Activated CD8-positive, alpha-beta T cell treated with anti-CD3 and anti-CD28 coated beads, Interleukin-2, amount 10 ng/mL, durations not matched to agents 7 days and 5 days (primary cell): ENCODE results near the gene NACC1. TPM values are rescaled to one million over a fixed set of nuclear protein-coding genes. Genes with fewer than 3 reads are reported as not detected.

Experiments used
- ATAC-seq: fragments of 150-1000 bp; cut with Tn5 transposase; one replicate; pipeline ENCODE4 v1.10.0; 2021; ENCODE audit warnings: moderate library complexity
- CTCF ChIA-PET: fragments of 350-600 bp; sonication (Branson Sonifier 250); formaldehyde crosslinking; loops from one replicate; lab custom pipeline; 2021; ENCODE audit warnings: antibody characterized with exemption; lab: Charles Lee
- POLR2A ChIA-PET: fragments of 350-600 bp; sonication (Branson Sonifier 250); formaldehyde crosslinking; loops from one replicate; lab custom pipeline; 2021; ENCODE audit warnings: antibody characterized with exemption; lab: Charles Lee
- DNase-seq: peaks from one replicate; pipeline ENCODE4 v3.0.0-alpha.2; 2020
- H3K27ac Mint-ChIP-seq: one replicate; pipeline ENCODE4 v1.8.0; 2021; ENCODE audit warnings: mild to moderate bottlenecking, mixed read lengths
- H3K27me3 Mint-ChIP-seq: one replicate; pipeline ENCODE4 v1.8.0; 2021; ENCODE audit warnings: low read depth, mixed read lengths
- H3K36me3 Mint-ChIP-seq: one replicate; pipeline ENCODE4 v1.8.0; 2021; ENCODE audit warnings: low read depth, mixed read lengths
- H3K4me1 Mint-ChIP-seq: one replicate; pipeline ENCODE4 v1.8.0; 2021; ENCODE audit warnings: low read depth, mixed read lengths
- H3K4me3 Mint-ChIP-seq: one replicate; pipeline ENCODE4 v1.8.0; 2021; ENCODE audit warnings: mild to moderate bottlenecking, mixed read lengths
- H3K9me3 Mint-ChIP-seq: one replicate; pipeline ENCODE4 v1.8.0; 2022; ENCODE audit warnings: mixed read lengths; ENCODE audit not compliant: insufficient read depth
- total RNA-seq, 2 experiments: library from RNA; stranded (reverse); gene quantifications; one replicate each; pipeline ENCODE4 v1.2.3, GENCODE V29; 2021

NACC1 gene
- total RNA-seq, 2 experiments from 2014 or later = 74.6 to 84.8 TPM

DNA sequence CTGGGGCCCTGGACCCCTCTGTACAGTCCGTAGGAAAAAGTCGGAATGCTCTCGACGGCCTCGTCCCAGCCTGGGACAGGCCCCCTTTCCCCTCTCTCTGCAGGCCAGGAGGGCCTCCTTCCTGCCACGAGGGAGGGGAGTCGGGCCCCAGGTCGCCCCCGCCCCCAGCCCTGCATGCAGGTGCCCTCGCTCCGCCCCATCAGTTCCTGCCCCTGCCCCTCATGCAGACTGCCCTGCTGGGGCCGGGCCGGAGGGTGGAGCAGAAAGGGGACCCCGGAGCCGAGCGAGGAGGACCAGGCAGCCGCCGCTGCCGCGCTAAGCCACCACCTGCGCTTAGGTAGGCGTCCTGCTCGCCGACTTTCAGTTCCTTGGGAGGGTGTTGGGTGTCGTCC is 22.7 kb upstream of the NACC1 start:
- ATAC-seq (no peak), DNase-seq (no peak)
- POLR2A ChIA-PET = interaction anchor here (0.6 to 1.5 kb wide), 4 partner anchors 9 to 120 kb away, joined by 3 to 4 read pairs (median 3); partner anchors contain the start of genes IER2 and STX10
- Mint-ChIP-seq H3K4me1 (peaks cover 42% of the 10 kb centered on the region), H3K4me3 (no peak overlapping the region), H3K27ac (no peak overlapping the region), H3K36me3 (peaks cover 7% of the 10 kb centered on the region), H3K9me3 (no peaks in the 10 kb centered on the region), H3K27me3 (peaks cover 36% of the 10 kb centered on the region)
- CTCF ChIA-PET = interaction anchor here (0.9 to 8.4 kb wide), 6 partner anchors 10 to 130 kb away, joined by 3 to 131 read pairs (median 36); no protein-coding TSS in a partner anchor

DNA sequence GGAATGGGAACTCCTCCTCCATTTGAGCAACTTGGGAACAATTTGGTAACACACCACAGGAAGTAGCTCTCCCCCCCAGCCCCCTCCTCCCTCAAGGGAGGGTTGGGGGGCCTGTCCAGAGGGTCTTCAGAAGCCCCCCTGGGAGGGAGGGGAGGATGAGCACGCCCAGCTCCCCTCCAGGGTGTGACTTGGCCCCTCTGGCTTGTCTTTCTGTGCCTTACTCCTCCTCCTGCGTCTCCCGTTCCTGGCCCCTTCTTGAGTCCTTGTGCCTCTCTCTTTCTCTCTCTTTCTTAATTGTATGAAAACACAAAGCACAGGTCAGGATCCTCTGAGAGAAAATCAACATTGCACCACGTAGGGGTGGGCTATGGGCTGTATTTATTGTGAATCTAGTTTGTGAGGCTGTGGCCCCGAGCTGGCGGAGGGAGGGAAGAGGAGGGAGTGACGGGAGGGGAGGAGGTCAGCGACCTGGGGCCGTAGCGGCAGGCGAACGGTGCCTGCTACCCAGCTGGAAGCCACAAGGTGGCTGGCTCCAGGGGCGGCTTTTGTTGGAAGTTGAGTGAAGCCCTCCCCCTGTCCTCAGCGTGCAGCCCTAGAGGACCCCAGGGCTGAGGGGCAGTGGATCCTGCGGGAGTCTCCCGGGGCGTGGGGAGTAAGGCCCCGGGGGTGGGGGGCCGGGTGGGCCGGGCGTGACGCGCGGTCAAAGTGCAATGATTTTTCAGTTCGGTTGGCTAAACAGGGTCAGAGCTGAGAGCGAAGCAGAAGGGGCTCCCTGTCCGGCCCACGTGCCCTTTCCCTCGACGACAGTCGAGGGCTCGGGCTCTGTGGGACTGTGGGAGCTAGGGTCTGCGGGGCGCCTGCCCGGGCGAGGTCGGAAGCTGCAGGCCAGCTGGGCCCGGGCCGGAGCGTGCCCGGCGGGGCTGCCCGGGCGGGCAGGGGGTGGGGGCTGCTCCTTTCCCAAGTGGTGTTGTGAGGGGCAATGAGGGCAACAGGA is 21.8 kb upstream of the NACC1 start:
- ATAC-seq = no peak
- CTCF ChIA-PET = interaction anchor here (0.5 to 8.4 kb wide), 6 partner anchors 21 to 181 kb away, joined by 3 to 131 read pairs (median 27); no protein-coding TSS in a partner anchor
- Mint-ChIP-seq H3K9me3 (no peaks in the 10 kb centered on the region), H3K4me3 (no peak overlapping the region), H3K27ac (no peak overlapping the region), H3K4me1 (peaks cover 45% of the 10 kb centered on the region), H3K36me3 (peaks cover 7% of the 10 kb centered on the region), H3K27me3 (peaks cover 36% of the 10 kb centered on the region)
- no peak for DNase-seq
- POLR2A ChIA-PET = interaction anchor here (0.7 to 1.5 kb wide), 2 partner anchors 8 to 54 kb away, joined by 3 to 4 read pairs; partner anchors contain the start of genes IER2 and STX10

DNA sequence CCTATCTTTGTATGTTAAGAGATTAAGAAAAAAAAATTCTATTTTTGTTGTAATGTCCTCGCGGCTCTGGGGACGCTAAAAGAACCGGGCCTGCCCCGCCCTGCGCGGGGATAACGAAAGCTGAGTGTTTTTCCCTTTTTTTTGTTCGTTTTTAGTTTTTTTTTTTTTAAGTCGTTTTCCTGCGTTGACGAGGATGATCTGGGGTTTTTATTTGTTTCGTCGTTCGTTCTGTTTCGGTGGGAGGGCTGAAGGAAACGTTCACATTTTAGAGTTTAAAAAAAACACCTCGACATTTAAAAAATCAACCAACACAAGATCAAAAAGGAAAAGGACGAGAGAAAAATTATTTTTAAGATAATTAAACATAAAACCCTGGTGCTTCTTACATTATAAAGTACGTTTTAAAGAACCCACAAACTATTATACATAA is 21.0 kb upstream of the NACC1 start:
- Mint-ChIP-seq H3K4me1 (peaks cover 51% of the 10 kb centered on the region), H3K27ac (no peak overlapping the region), H3K27me3 (peaks cover 36% of the 10 kb centered on the region), H3K4me3 (peak overlapping the region; percentile 39), H3K9me3 (no peaks in the 10 kb centered on the region), H3K36me3 (peaks cover 7% of the 10 kb centered on the region)
- POLR2A ChIA-PET = no interaction called here
- no peak for DNase-seq
- ATAC-seq = no peak
- CTCF ChIA-PET = interaction anchor here (4.4 to 8.4 kb wide), 2 partner anchors 36 to 120 kb away, joined by 50 to 131 read pairs; no protein-coding TSS in a partner anchor

DNA sequence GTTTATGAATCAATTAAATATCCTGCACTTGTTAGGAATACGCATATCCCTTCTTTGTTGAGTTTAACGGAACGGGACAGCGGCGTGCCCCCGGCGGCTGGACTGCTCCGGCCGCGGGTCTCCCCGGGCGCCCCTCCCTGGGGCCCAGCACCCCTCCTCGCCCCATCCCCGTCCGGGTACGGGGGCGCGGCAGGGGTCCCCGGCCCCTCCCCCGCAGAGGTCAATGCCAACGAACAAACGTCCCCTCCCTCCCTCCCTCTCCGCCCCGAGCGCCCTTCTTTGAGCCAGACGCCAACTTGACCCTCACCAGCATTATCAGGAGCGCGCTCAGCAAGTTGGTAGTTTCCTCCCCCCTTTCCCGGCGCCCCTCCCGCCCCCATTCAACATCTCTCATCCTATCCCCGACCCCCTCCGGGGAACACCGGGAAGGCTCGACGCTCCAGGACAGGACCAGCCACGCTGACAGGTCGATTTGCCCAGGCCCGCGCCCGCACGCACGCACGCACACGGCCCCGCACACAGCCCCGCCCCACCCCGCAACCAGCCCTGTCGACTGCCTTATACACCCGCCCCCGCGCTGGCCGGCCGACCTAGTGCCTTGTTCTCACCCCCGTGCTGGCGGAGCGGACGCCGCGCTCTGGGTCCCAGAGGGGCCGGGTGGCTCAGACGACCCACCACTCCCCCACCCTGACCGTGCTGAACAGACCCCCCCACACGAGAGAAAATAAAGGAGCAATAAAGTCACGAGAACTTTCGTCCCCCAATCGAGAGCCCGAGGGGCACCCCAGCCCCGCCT is 20.4 kb upstream of the NACC1 start:
- Mint-ChIP-seq H3K4me3 (no peak overlapping the region), H3K27ac (no peak overlapping the region), H3K4me1 (peaks cover 52% of the 10 kb centered on the region), H3K27me3 (peaks cover 36% of the 10 kb centered on the region), H3K36me3 (peaks cover 7% of the 10 kb centered on the region), H3K9me3 (no peaks in the 10 kb centered on the region)
- POLR2A ChIA-PET = no interaction called here
- ATAC-seq (no peak), DNase-seq (no peak)
- CTCF ChIA-PET = interaction anchor here (8.4 kb wide), 1 partner anchor 121 kb away, joined by 131 read pairs; no protein-coding TSS in a partner anchor

DNA sequence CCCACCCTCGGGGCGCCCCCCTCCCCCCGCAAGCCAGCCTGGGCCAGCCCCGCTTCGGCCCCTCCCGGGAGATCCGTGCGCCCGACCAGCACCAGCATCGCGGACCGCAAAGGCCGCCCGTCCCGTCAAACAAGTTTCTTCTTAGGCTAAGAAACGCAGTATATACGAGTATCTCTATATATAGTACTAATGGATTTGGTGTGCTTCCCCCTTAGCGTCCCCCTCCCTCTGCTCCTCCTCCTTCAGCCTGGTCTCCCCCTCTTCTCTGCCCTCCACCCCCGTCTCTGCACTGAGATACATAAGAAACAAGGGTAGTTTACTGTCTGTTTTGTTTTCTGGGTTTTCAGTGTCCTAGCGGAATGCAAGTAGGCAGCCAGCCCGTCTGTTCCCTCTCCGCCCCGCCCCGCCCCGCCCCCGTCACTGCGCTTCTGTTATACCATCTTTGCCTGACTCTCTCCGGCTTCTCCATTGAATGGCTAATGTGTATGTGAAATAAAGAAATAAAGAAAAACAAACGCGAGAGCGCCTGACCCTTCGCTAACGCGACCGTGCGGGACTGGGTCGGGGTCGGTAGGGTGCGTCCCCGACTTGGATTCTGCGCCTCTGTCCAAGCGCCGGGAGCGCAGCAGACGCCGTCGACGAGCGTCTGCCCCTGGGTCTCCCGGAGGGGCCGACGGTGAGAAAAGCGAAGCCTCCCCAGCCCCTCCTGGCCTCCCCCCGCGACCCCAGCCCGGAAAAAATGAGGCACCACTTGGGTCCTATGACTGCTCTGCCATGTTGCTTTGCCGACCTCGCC is 19.6 kb upstream of the NACC1 start:
- ChIA-PET POLR2A (interaction anchor here (1.1 kb wide), 1 partner anchor 19 kb away, joined by 4 read pairs; no protein-coding TSS in a partner anchor), CTCF (interaction anchor here (1.5 to 1.8 kb wide), 2 partner anchors 56 to 133 kb away, joined by 4 to 13 read pairs; no protein-coding TSS in a partner anchor)
- Mint-ChIP-seq H3K4me1 (peaks cover 58% of the 10 kb centered on the region), H3K9me3 (no peaks in the 10 kb centered on the region), H3K27ac (peak overlapping the region; percentile 72), H3K27me3 (peaks cover 36% of the 10 kb centered on the region), H3K4me3 (peak overlapping the region; percentile 61), H3K36me3 (peaks cover 7% of the 10 kb centered on the region)
- DNase-seq = no peak
- no peak for ATAC-seq

DNA sequence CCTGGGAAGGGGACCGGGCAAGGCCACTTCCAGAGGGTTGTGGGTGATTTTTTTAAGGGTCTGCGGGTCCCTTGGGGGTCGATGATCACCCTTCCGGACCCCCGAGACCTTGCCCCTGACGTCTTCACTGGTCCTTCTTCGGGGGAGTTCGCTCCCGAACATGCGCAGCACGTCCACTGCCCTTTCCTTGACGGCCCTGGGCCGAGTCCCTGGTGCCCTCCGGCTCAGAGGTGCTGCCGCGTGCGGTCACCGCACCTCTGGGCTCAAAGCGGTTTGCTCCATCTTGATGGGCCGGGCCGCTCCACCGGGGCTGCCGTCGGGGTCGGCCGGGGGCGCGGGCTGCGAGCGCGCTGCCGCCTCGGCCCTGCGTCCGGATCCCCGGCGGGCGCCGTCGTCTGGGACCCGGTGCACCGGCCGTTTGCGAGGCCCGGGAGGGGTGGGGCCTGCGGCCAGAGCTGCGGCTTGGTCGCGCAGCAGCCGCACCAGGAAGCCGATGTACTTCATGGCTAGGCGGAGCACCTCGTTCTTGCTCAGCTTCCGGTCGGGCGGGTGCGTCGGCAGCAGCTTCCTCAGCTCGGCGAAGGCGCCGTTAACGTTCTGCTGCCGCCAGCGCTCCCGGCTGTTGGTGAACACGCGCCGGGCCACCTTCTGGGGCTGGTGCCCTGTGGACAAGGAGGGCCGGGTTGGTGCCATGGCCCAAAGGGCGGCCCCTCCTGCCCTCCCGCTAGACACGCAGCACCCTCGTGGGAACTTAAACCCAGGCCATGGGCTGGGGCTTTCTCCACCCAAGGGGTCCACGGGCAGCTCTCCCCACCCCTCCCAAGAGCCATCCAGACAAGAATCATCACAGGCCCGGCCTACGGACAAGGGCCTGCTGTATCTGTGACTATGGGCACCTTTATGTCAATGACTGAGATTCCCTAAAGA is 18.7 kb upstream of the NACC1 start:
- H3K27ac Mint-ChIP-seq = peak overlapping the region; percentile 91
- CTCF ChIA-PET = interaction anchor here (0.8 to 2.8 kb wide), 5 partner anchors 38 to 134 kb away, joined by 3 to 13 read pairs (median 5); no protein-coding TSS in a partner anchor
- peaks cover 7% of the 10 kb centered on the region for H3K36me3 Mint-ChIP-seq
- H3K4me3 Mint-ChIP-seq = peak overlapping the region; percentile 63
- ATAC-seq = peak; percentile 64
- peaks cover 36% of the 10 kb centered on the region for H3K27me3 Mint-ChIP-seq
- peak; percentile 87 for DNase-seq
- POLR2A ChIA-PET = interaction anchor here (0.8 to 1.7 kb wide), 5 partner anchors 11 to 308 kb away, joined by 3 to 10 read pairs (median 4); partner anchors contain the start of gene JUNB
- peaks cover 58% of the 10 kb centered on the region for H3K4me1 Mint-ChIP-seq
- H3K9me3 Mint-ChIP-seq = no peaks in the 10 kb centered on the region

DNA sequence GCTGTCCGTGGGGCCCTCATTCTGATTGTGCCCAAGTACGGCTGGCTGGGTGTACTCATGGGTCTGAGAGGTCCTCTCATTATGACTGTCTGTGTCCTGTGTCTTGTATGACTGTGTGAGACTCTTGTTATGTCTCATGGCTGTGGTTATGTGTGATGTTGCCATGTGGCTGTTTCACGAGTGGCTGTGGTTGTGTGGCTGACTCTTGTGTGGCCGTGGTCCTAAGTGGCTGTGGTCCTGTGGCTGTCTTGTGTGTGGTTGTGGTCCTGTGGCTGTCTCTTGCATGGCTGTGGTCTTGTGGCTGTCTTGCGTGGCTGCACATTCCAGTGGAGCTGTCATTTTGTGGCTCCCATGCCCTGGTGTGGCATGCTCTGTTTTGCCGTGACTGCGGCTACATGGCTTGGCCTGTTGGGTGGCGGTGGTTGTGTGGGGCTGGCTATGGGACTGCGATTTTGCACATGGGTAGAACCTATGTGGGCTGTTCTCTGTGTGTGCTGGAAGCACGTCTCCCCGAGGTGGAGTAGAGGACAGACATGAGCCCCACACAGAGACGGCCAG is 18.0 kb upstream of the NACC1 start:
- H3K27ac Mint-ChIP-seq = peak overlapping the region; percentile 91
- H3K9me3 Mint-ChIP-seq = no peaks in the 10 kb centered on the region
- peaks cover 59% of the 10 kb centered on the region for H3K4me1 Mint-ChIP-seq
- ChIA-PET POLR2A (interaction anchor here (0.8 to 1.7 kb wide), 6 partner anchors 11 to 309 kb away, joined by 3 to 10 read pairs (median 4); partner anchors contain the start of gene JUNB), CTCF (interaction anchor here (0.8 to 2.8 kb wide), 5 partner anchors 39 to 135 kb away, joined by 3 to 13 read pairs (median 5); no protein-coding TSS in a partner anchor)
- DNase-seq (peak; percentile 79), ATAC-seq (peak; percentile 45)
- peak overlapping the region; percentile 63 for H3K4me3 Mint-ChIP-seq
- peaks cover 31% of the 10 kb centered on the region for H3K27me3 Mint-ChIP-seq
- H3K36me3 Mint-ChIP-seq = peaks cover 7% of the 10 kb centered on the region

DNA sequence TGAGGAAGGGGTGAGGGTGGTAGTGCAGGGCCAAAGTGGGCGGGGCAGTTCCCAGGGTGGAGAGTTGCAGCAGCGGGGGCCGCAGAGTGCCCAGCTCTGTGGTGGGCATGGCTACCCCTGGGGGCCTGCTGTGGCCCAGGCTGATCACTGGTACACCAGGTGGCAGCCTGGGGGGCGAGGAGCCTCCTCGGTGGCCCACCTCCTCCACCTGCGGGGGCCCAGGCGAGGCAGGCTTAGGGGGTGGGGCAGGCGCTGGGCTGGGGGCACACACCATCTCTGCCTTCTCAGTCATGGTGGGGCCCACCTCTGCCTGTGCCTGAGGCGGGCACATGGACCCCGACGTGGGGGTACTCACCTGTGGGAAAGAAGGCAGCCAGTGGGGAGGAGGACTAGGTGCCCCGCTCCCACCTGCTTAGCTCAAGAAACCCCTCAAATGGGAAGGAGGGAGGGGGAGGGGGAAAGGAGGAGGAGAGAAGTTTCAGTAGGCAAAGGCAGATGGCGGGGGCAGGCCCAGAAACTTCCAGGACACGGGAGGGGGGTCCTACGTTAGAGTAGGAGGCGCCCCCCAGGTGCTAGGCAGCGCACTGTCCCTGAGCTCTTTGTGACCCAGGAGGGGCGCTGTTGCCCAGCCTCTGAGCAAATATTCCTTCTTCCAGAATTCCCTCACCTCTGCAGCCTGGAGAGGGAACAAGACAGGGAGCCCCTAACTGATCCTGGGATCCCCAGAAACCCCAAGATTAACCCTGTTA is 17.0 kb upstream of the NACC1 start:
- Mint-ChIP-seq H3K4me1 (peaks cover 58% of the 10 kb centered on the region), H3K27ac (no peak overlapping the region), H3K9me3 (no peaks in the 10 kb centered on the region), H3K4me3 (peak overlapping the region; percentile 45), H3K36me3 (peaks cover 8% of the 10 kb centered on the region), H3K27me3 (peaks cover 26% of the 10 kb centered on the region)
- ChIA-PET CTCF (interaction anchor here (1.8 to 2.8 kb wide), 2 partner anchors 123 to 136 kb away, joined by 7 to 13 read pairs; no protein-coding TSS in a partner anchor), POLR2A (interaction anchor here (1.3 to 2.0 kb wide), 3 partner anchors 51 to 57 kb away, joined by 4 to 8 read pairs (median 4); no protein-coding TSS in a partner anchor)
- no peak for ATAC-seq
- DNase-seq = no peak
